ENCODE measurements around the gene OR2C3.
"Not testable (repeated sequence)": the region's sequence is repeated elsewhere in the genome, so short reads cannot be mapped to it uniquely, and the experiment has no call there.

OR2C3 gene

GRCh38 chr1:247538561-247538960 lies 2.3 kb upstream of the OR2C3 start:
- Mint-ChIP-seq H3K27ac (no peak overlapping the region), H3K4me1 (ENCODE audit: low read depth) (peaks cover 2% of the 10 kb centered on the region), H3K9me3 (no peaks in the 10 kb centered on the region), H3K36me3 (ENCODE audit: low read depth) (no peaks in the 10 kb centered on the region), H3K27me3 (ENCODE audit: low read depth) (no peaks in the 10 kb centered on the region), H3K4me3 (no peak overlapping the region)
- DNase-seq (ENCODE audit: low spot score), result no peak

- DNase-seq (ENCODE audit: low spot score), result no peak
- peaks cover 1% of the 10 kb centered on the region for H3K27me3 Mint-ChIP-seq (ENCODE audit: low read depth)
- H3K9me3 Mint-ChIP-seq, result no peaks in the 10 kb centered on the region
- peaks cover under 1% of the 10 kb centered on the region for H3K4me1 Mint-ChIP-seq (ENCODE audit: low read depth)
- H3K4me3 Mint-ChIP-seq, result no peak overlapping the region
- H3K27ac Mint-ChIP-seq, result no peak overlapping the region
- H3K36me3 Mint-ChIP-seq (ENCODE audit: low read depth), result no peaks in the 10 kb centered on the region
Observed at GRCh38 chr1:247535402-247535801, 838 bp downstream of the OR2C3 start.

GRCh38 chr1:247531937-247532336 lies 4.3 kb downstream of the OR2C3 start:
- H3K9me3 Mint-ChIP-seq, result no peaks in the 10 kb centered on the region
- H3K27ac Mint-ChIP-seq, result no peak overlapping the region
- no peaks in the 10 kb centered on the region for H3K36me3 Mint-ChIP-seq (ENCODE audit: low read depth)
- H3K27me3 Mint-ChIP-seq (ENCODE audit: low read depth), result peaks cover 4% of the 10 kb centered on the region
- no peak overlapping the region for H3K4me3 Mint-ChIP-seq
- H3K4me1 Mint-ChIP-seq (ENCODE audit: low read depth), result no peaks in the 10 kb centered on the region
- no peak for DNase-seq (ENCODE audit: low spot score)

- Mint-ChIP-seq H3K4me1 (ENCODE audit: low read depth) (no peaks in the 10 kb centered on the region), H3K36me3 (ENCODE audit: low read depth) (no peaks in the 10 kb centered on the region), H3K4me3 (no peak overlapping the region), H3K27me3 (ENCODE audit: low read depth) (peaks cover 4% of the 10 kb centered on the region), H3K27ac (no peak overlapping the region), H3K9me3 (no peaks in the 10 kb centered on the region)
- DNase-seq (ENCODE audit: low spot score), result no peak
Observed at GRCh38 chr1:247530785-247531184, 5.5 kb downstream of the OR2C3 start.

GRCh38 chr1:247529771-247530355 lies 6.4 kb downstream of the OR2C3 start:
- Mint-ChIP-seq H3K27ac (no peak overlapping the region), H3K4me3 (no peak overlapping the region), H3K4me1 (ENCODE audit: low read depth) (no peaks in the 10 kb centered on the region), H3K36me3 (ENCODE audit: low read depth) (no peaks in the 10 kb centered on the region), H3K9me3 (no peaks in the 10 kb centered on the region), H3K27me3 (ENCODE audit: low read depth) (peaks cover 4% of the 10 kb centered on the region)
- no peak for DNase-seq (ENCODE audit: low spot score)

- H3K36me3 Mint-ChIP-seq (ENCODE audit: low read depth), result no peaks in the 10 kb centered on the region
Observed at GRCh38 chr1:247528812-247529474, 7.3 kb downstream of the OR2C3 start.

GRCh38 chr1:247521886-247522285 lies 14.4 kb downstream of the OR2C3 start:
- H3K4me3 Mint-ChIP-seq; H3K36me3 Mint-ChIP-seq (ENCODE audit: low read depth); H3K9me3 Mint-ChIP-seq; DNase-seq (ENCODE audit: low spot score); H3K27ac Mint-ChIP-seq; H3K4me1 Mint-ChIP-seq (ENCODE audit: low read depth); H3K27me3 Mint-ChIP-seq (ENCODE audit: low read depth): not testable (repeated sequence)

More at GRCh38 chr1:247528812-247529474, 7.3 kb downstream of the OR2C3 start:
- Mint-ChIP-seq H3K4me3 (no peak overlapping the region), H3K27ac (no peak overlapping the region), H3K27me3 (ENCODE audit: low read depth) (peaks cover 4% of the 10 kb centered on the region), H3K4me1 (ENCODE audit: low read depth) (no peaks in the 10 kb centered on the region), H3K9me3 (no peaks in the 10 kb centered on the region)
- no peak for DNase-seq (ENCODE audit: low spot score)

- Mint-ChIP-seq H3K4me1 (ENCODE audit: low read depth) (no peaks in the 10 kb centered on the region), H3K9me3 (no peaks in the 10 kb centered on the region), H3K27me3 (ENCODE audit: low read depth) (no peaks in the 10 kb centered on the region), H3K27ac (no peak overlapping the region), H3K4me3 (no peak overlapping the region), H3K36me3 (ENCODE audit: low read depth) (no peaks in the 10 kb centered on the region)
- no peak for DNase-seq (ENCODE audit: low spot score)
Observed at GRCh38 chr1:247518613-247518891, 17.7 kb downstream of the OR2C3 start.

GRCh38 chr1:247517795-247518612 lies 18.2 kb downstream of the OR2C3 start:
- no peak overlapping the region for H3K4me3 Mint-ChIP-seq
- H3K27ac Mint-ChIP-seq, result no peak overlapping the region
- no peak for DNase-seq (ENCODE audit: low spot score)
- no peaks in the 10 kb centered on the region for H3K9me3 Mint-ChIP-seq
- H3K27me3 Mint-ChIP-seq (ENCODE audit: low read depth), result no peaks in the 10 kb centered on the region
- no peaks in the 10 kb centered on the region for H3K36me3 Mint-ChIP-seq (ENCODE audit: low read depth)
- H3K4me1 Mint-ChIP-seq (ENCODE audit: low read depth), result no peaks in the 10 kb centered on the region

- peaks cover 6% of the 10 kb centered on the region for H3K27me3 Mint-ChIP-seq (ENCODE audit: low read depth)
- no peaks in the 10 kb centered on the region for H3K9me3 Mint-ChIP-seq
- H3K36me3 Mint-ChIP-seq (ENCODE audit: low read depth), result no peaks in the 10 kb centered on the region
- H3K4me1 Mint-ChIP-seq (ENCODE audit: low read depth), result no peaks in the 10 kb centered on the region
- no peak overlapping the region for H3K4me3 Mint-ChIP-seq
- no peak overlapping the region for H3K27ac Mint-ChIP-seq
- no peak for DNase-seq (ENCODE audit: low spot score)
Observed at GRCh38 chr1:247506831-247507230, 29.4 kb downstream of the OR2C3 start.

- no peak for DNase-seq (ENCODE audit: low spot score)
- H3K27me3 Mint-ChIP-seq (ENCODE audit: low read depth), result peaks cover 2% of the 10 kb centered on the region
- H3K4me3 Mint-ChIP-seq, result no peak overlapping the region
- no peaks in the 10 kb centered on the region for H3K9me3 Mint-ChIP-seq
- no peak overlapping the region for H3K27ac Mint-ChIP-seq
- no peaks in the 10 kb centered on the region for H3K4me1 Mint-ChIP-seq (ENCODE audit: low read depth)
- H3K36me3 Mint-ChIP-seq (ENCODE audit: low read depth), result no peaks in the 10 kb centered on the region
Observed at GRCh38 chr1:247500865-247501264, 35.4 kb downstream of the OR2C3 start.

- H3K9me3 Mint-ChIP-seq, result no peaks in the 10 kb centered on the region
- no peaks in the 10 kb centered on the region for H3K36me3 Mint-ChIP-seq (ENCODE audit: low read depth)
- no peak overlapping the region for H3K27ac Mint-ChIP-seq
- H3K4me1 Mint-ChIP-seq (ENCODE audit: low read depth), result no peaks in the 10 kb centered on the region
- no peak overlapping the region for H3K4me3 Mint-ChIP-seq
- no peaks in the 10 kb centered on the region for H3K27me3 Mint-ChIP-seq (ENCODE audit: low read depth)
- DNase-seq (ENCODE audit: low spot score), result no peak
Observed at GRCh38 chr1:247496581-247497285, 39.5 kb downstream of the OR2C3 start.

- no peaks in the 10 kb centered on the region for H3K9me3 Mint-ChIP-seq
- H3K4me3 Mint-ChIP-seq, result no peak overlapping the region
- DNase-seq (ENCODE audit: low spot score), result no peak
- no peaks in the 10 kb centered on the region for H3K27me3 Mint-ChIP-seq (ENCODE audit: low read depth)
- H3K36me3 Mint-ChIP-seq (ENCODE audit: low read depth), result no peaks in the 10 kb centered on the region
- H3K27ac Mint-ChIP-seq, result no peak overlapping the region
- no peaks in the 10 kb centered on the region for H3K4me1 Mint-ChIP-seq (ENCODE audit: low read depth)
Observed at GRCh38 chr1:247494767-247495166, 41.5 kb downstream of the OR2C3 start.

GRCh38 chr1:247493106-247493505 lies 43.1 kb downstream of the OR2C3 start:
- Mint-ChIP-seq H3K27ac (no peak overlapping the region), H3K9me3 (no peaks in the 10 kb centered on the region), H3K36me3 (ENCODE audit: low read depth) (no peaks in the 10 kb centered on the region), H3K4me3 (no peak overlapping the region), H3K27me3 (ENCODE audit: low read depth) (peaks cover 2% of the 10 kb centered on the region), H3K4me1 (ENCODE audit: low read depth) (no peaks in the 10 kb centered on the region)
- DNase-seq (ENCODE audit: low spot score), result no peak
